Choroid plexus epithelial cell (primary cell): Measurements from ENCODE around the gene PDGFD.

Experiments
- DNase-seq: peaks from one replicate; pipeline ENCODE4 v3.0.0-alpha.2; 2010; ENCODE audit warnings: low read depth
- H3K4me3 ChIP-seq: 2 replicates; pipeline ENCODE4 v1.5.1; 2011; ENCODE audit warnings: low read depth, mild to moderate bottlenecking, control low read depth, low read length, moderate library complexity
- TF ChIP-seq, protein P1 (sequence below): conservative IDR thresholded peaks from 2 replicates; pipeline ENCODE4 v1.5.1; 2011; ENCODE audit warnings: low read depth, mild to moderate bottlenecking, control low read depth, inconsistent platforms, low read length, moderate library complexity

The PDGFD gene

DNA sequence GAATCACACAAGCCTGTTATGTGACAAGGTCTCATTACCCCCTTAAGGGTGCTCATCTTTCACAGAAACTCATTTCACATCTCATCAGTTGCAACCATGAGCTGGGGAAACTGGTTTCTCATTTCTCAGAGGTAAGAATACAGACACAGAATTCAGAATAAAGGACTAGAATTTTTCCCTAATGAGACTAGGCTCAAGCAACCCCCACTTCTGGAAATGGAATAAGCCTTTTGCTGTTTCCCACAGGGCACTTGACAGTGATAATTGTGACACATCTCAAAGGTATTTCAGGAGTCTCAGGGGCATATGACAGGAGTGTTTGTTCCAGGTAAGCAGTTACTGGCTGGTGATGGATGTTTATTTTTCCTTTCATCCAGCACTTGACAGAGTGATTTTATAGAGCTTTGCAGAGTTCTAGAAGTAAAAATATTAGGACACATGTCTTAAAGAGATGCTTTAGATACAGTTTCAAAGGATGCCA is 240.5 kb downstream of the PDGFD start:
- H3K4me3 ChIP-seq: no peak overlapping the region
- TF ChIP-seq, protein P1, sequence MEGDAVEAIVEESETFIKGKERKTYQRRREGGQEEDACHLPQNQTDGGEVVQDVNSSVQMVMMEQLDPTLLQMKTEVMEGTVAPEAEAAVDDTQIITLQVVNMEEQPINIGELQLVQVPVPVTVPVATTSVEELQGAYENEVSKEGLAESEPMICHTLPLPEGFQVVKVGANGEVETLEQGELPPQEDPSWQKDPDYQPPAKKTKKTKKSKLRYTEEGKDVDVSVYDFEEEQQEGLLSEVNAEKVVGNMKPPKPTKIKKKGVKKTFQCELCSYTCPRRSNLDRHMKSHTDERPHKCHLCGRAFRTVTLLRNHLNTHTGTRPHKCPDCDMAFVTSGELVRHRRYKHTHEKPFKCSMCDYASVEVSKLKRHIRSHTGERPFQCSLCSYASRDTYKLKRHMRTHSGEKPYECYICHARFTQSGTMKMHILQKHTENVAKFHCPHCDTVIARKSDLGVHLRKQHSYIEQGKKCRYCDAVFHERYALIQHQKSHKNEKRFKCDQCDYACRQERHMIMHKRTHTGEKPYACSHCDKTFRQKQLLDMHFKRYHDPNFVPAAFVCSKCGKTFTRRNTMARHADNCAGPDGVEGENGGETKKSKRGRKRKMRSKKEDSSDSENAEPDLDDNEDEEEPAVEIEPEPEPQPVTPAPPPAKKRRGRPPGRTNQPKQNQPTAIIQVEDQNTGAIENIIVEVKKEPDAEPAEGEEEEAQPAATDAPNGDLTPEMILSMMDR: no peak
- DNase-seq: no peak

DNA sequence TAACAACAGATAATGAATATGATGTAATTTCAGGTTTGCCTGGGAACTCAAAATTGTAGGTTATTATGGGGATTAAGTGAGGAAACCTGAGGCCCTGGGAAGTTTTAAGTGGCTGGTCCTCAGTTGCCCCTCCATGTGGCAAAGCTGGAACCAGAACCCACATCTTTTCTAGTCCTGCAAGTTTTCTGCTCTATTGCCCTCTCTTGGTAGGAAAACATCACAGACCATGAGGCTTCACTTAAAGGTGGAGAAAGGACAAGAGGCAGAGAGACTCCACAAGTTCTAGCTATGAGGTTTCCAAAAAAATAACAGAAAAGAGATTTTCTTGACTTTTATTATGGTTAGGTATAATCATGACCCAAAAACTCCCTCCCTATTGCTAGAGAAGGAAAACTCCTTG is 243.0 kb downstream of the PDGFD start:
- TF ChIP-seq, protein P1: peak; percentile 19
- peak; percentile 17 for DNase-seq
- no peak overlapping the region for H3K4me3 ChIP-seq

DNA sequence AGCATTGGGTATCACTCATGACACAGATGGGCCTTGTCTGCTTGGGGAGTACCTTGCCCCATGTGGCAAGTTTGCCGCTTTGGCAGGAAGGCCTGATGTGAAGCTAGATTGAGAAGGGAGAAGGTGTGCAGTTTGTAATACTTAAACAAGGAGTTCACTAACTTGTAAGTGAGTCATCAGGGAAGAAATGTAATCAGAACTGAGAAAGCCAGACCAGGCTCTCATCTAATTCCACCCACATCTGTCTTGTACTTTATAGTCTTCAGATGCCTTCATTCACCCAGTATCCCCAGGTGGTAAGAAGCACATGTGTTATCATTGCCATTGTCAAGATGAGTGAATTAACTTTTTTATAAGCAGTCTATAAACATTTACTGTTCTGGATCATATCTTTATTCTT is 243.5 kb downstream of the PDGFD start:
- DNase-seq: peak; percentile 64
- TF ChIP-seq, protein P1: no peak

DNA sequence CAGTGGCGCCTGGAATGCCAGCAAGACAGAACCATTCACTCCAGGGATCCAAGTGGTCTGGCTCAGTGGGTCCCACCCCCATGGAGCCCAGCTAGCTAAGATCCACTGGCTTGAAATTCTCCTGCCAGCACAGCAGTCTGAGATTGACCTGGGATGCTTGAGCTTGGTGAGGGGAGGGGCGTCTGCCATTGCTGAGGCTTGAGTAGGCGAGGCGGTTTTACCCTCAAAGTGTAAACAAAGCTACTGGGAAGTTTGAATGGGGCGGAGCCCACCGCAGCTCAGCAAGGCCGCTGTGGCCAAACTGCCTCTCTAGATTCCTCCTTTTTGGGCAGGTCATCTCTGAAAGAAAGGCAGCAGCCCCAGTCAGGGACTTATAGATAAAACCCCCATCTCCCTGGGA is 253.2 kb downstream of the PDGFD start:
- DNase-seq: no peak
- H3K4me3 ChIP-seq: no peak overlapping the region
- TF ChIP-seq, protein P1: no peak

More for the DNA sequence above, 243.5 kb downstream of the PDGFD start:
- no peak overlapping the region for H3K4me3 ChIP-seq

DNA sequence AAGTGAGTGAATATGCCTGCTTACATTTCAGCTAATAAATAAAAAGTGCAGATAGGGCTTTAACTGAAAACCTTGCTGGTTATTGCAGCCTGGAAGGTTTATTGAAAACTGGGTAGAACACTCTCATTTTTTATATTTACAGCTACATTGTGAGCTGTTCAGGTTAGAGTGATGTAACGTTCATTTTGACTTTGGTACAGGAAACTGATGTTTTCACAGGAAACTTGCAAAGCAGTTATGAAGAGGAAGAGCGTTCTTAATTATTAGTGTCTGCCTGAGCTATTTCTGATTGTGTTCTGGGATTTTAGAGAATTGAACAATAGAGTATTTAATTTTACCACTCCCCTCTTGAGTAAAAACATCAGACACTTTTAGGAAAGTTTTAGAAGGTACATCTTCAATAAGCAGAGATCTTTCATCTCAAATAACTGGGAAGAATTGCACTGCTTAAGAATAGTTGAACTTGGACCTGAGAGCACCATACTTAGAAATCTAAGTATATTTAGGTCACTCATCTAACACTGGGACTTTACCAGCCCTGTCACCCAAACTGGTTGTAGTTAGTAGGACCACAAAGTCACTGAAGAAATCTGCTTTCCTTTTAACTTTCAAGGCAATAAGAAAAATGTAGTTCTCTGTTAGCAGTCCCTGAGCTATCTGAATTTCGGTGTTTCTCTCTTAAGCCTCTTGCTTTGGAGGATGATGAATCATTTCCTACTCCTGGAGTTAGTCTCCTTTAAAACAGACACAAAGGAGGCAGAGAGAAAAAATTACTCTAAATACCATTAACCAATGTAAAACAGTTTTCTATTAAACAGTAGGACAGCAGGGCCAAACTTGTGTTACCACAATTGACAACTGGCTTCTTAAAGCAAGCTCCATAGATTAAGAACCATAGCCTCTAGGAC is 256.1 kb downstream of the PDGFD start:
- DNase-seq: peak; percentile 73
- no peak overlapping the region for H3K4me3 ChIP-seq
- TF ChIP-seq, protein P1: no peak

DNA sequence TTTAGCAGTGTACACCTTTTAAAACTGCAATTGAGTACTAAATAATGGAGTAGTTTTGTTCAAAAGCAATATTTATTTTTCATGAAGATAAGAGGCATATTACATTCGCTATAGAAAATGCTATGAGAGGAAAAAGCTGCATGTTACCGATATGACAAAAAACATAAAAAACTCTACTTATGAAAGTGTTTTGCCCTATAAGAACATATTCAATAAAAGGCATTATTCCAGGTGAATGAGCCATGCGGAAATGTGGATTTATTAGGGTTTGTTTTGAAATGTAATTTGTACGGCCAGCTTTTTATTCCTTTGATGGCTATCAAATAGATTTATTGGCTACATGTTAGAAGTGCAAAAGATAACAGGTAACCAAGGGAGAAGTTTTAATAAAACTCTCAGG is 256.8 kb downstream of the PDGFD start:
- H3K4me3 ChIP-seq: no peak overlapping the region
- TF ChIP-seq, protein P1: no peak
- no peak for DNase-seq
